ENCODE data around the gene GOLGA3. TPM values are rescaled to one million over a fixed set of nuclear protein-coding genes. Genes with fewer than 3 reads are reported as not detected.

The GOLGA3 gene
- total and polyA plus RNA-seq, 2 donors (not counting 1 experiment from before 2014, with no cell fraction given) = 32.7 to 66.0 TPM

GRCh38 chr12:132814232-132814631 lies 14.4 kb downstream of the GOLGA3 start:
- Mint-ChIP-seq H3K27me3 (no peaks in the 10 kb centered on the region), H3K27ac (peak overlapping the region; percentile 26), H3K4me3 (no peak overlapping the region), H3K9me3 (ENCODE audit: insufficient read depth) (no peaks in the 10 kb centered on the region), H3K4me1 (peaks cover 25% of the 10 kb centered on the region)
- H3K27me3 ChIP-seq (replicated peaks in 1 of 4; ENCODE audit: control extremely low read depth in 1 of 4, control insufficient read depth in 3 of 4, insufficient read depth in 4 of 4, low read length in 3 of 4) = no peaks in the 10 kb centered on the region
- WGBS (ENCODE audit: insufficient coverage) = over 99% methylated on average over 21 of the region's 21 CpGs
- ATAC-seq (ENCODE audit: low read depth) (no peak), DNase-seq (no peak)
- peaks cover 6 to 54% of the 10 kb centered on the region in 2 experiments for H3K36me3 ChIP-seq (replicated peaks in 1 of 2; ENCODE audit: control extremely low read depth in 1 of 2, control insufficient read depth in 1 of 2, extremely low read depth in 1 of 2, insufficient read depth in 2 of 2, low read length in 1 of 2)
- H3K4me3 ChIP-seq (ENCODE audit: control extremely low read depth in 1 of 5, extremely low read depth in 1 of 5, insufficient read depth in 1 of 5, low read depth in 2 of 5, low read length in 4 of 5) = no peak overlapping the region
- peaks cover 37% of the 10 kb centered on the region for H3K79me2 ChIP-seq (ENCODE audit: control insufficient read depth, insufficient read depth, low read length)
- no peak overlapping the region for H2AFZ ChIP-seq (ENCODE audit: insufficient read depth, low read depth, low read length, poor library complexity, severe bottlenecking)
- no peaks in the 10 kb centered on the region for H4K20me1 ChIP-seq (ENCODE audit: control insufficient read depth, insufficient read depth, low read length, poor library complexity, severe bottlenecking)
- H3K27ac ChIP-seq (ENCODE audit: low read length in 2 of 2) = no peak overlapping the region
- ChIA-PET POLR2A (no interaction called here), CTCF (no interaction called here)
- H3K4me1 ChIP-seq (ENCODE audit: control insufficient read depth in 2 of 2, insufficient read depth in 2 of 2, low read length in 2 of 2) = peaks cover 5 to 19% of the 10 kb centered on the region in 2 donors
- H3K4me2 ChIP-seq (replicated peaks; ENCODE audit: low read depth, low read length, poor library complexity, severe bottlenecking) = no peak overlapping the region
- intact Hi-C loops (cut with micrococcal nuclease) = no loop called here
- TF ChIP-seq CTCF (IDR thresholded peaks at IDR 0.05) = no peak
- no peak for TF ChIP-seq EZH2 (IDR thresholded peaks at IDR 0.05; ENCODE audit: borderline replicate concordance, insufficient read depth, low read depth, low read length, poor library complexity, severe bottlenecking)
- peaks cover 0 to 3% (median 0%) of the 10 kb centered on the region in 3 donors for H3K9me3 ChIP-seq (ENCODE audit: control extremely low read depth in 1 of 3, control insufficient read depth in 2 of 3, insufficient read depth in 1 of 3, low read length in 2 of 3)
- no peak overlapping the region for H3K9ac ChIP-seq (ENCODE audit: low read length)

- Mint-ChIP-seq H3K9me3 (ENCODE audit: insufficient read depth) (no peaks in the 10 kb centered on the region), H3K27me3 (no peaks in the 10 kb centered on the region), H3K27ac (peak overlapping the region; percentile 32), H3K4me3 (no peak overlapping the region), H3K4me1 (peaks cover 17% of the 10 kb centered on the region)
- no peak overlapping the region for H3K4me2 ChIP-seq (replicated peaks; ENCODE audit: low read depth, low read length, poor library complexity, severe bottlenecking)
- peaks cover 0 to 2% (median 0%) of the 10 kb centered on the region in 3 donors for H3K9me3 ChIP-seq (ENCODE audit: control extremely low read depth in 1 of 3, control insufficient read depth in 2 of 3, insufficient read depth in 1 of 3, low read length in 2 of 3)
- H3K27ac ChIP-seq (ENCODE audit: low read length in 2 of 2) = peak overlapping the region; percentile 10 to 38
- no peak overlapping the region for H2AFZ ChIP-seq (ENCODE audit: insufficient read depth, low read depth, low read length, poor library complexity, severe bottlenecking)
- DNase-seq (peak; percentile 56), ATAC-seq (ENCODE audit: low read depth) (peak; percentile 28)
- 57% methylated on average over 3 of the region's 6 CpGs for WGBS (ENCODE audit: insufficient coverage)
- H3K36me3 ChIP-seq (replicated peaks in 1 of 2; ENCODE audit: control extremely low read depth in 1 of 2, control insufficient read depth in 1 of 2, extremely low read depth in 1 of 2, insufficient read depth in 2 of 2, low read length in 1 of 2) = peaks cover 6 to 53% of the 10 kb centered on the region in 2 experiments
- no peak overlapping the region for H3K4me3 ChIP-seq (ENCODE audit: control extremely low read depth in 1 of 5, extremely low read depth in 1 of 5, insufficient read depth in 1 of 5, low read depth in 2 of 5, low read length in 4 of 5)
- ChIA-PET CTCF (no interaction called here), POLR2A (no interaction called here)
- TF ChIP-seq EZH2 (IDR thresholded peaks at IDR 0.05; ENCODE audit: borderline replicate concordance, insufficient read depth, low read depth, low read length, poor library complexity, severe bottlenecking) = no peak
- no peak for TF ChIP-seq CTCF (IDR thresholded peaks at IDR 0.05)
- H3K79me2 ChIP-seq (ENCODE audit: control insufficient read depth, insufficient read depth, low read length) = peaks cover 38% of the 10 kb centered on the region
- no peaks in the 10 kb centered on the region for H3K27me3 ChIP-seq (replicated peaks in 1 of 4; ENCODE audit: control extremely low read depth in 1 of 4, control insufficient read depth in 3 of 4, insufficient read depth in 4 of 4, low read length in 3 of 4)
- H4K20me1 ChIP-seq (ENCODE audit: control insufficient read depth, insufficient read depth, low read length, poor library complexity, severe bottlenecking) = no peaks in the 10 kb centered on the region
- H3K4me1 ChIP-seq (ENCODE audit: control insufficient read depth in 2 of 2, insufficient read depth in 2 of 2, low read length in 2 of 2) = peaks cover 0 to 11% of the 10 kb centered on the region in 2 donors
- H3K9ac ChIP-seq (ENCODE audit: low read length) = no peak overlapping the region
- intact Hi-C loops (cut with micrococcal nuclease) = no loop called here
Observed at GRCh38 chr12:132813443-132813842, 15.2 kb downstream of the GOLGA3 start.

Data from B cell (primary cell).